Liver (tissue), 9 donors: ENCODE data around the gene PRMT5. TPM values are rescaled to one million over a fixed set of nuclear protein-coding genes. Genes with fewer than 3 reads are reported as not detected.

Experiments
- DNase-seq: peaks from one replicate; pipeline ENCODE4 v3.0.0-alpha.2; 2017; ENCODE audit warnings: low spot score
- H3K27ac ChIP-seq, 2 donors: one replicate each; pipeline ENCODE4 v1.7.0; 2013; ENCODE audit warnings: inconsistent platforms in 2 of 2, low read length in 2 of 2, control low read depth in 1 of 2, low read depth in 1 of 2, mild to moderate bottlenecking in 1 of 2
- H3K27me3 ChIP-seq, 4 donors: one replicate each; pipeline versions ENCODE4 v1.6.1 to v1.7.0; 2013; ENCODE audit warnings: low read length in 3 of 4, inconsistent platforms in 1 of 4, mild to moderate bottlenecking in 1 of 4, moderate library complexity in 1 of 4; ENCODE audit not compliant: control insufficient read depth in 4 of 4, insufficient read depth in 4 of 4
- H3K36me3 ChIP-seq, 4 donors: one replicate each; pipeline versions ENCODE4 v1.6.1 to v1.7.0; 2013; ENCODE audit warnings: low read length in 3 of 4, mild to moderate bottlenecking in 3 of 4, low read depth in 1 of 4, moderate library complexity in 1 of 4; ENCODE audit not compliant: control insufficient read depth in 4 of 4, insufficient read depth in 3 of 4
- H3K4me1 ChIP-seq, 4 donors: one replicate each; pipeline versions ENCODE4 v1.6.1 to v1.7.0; 2013; ENCODE audit warnings: low read length in 3 of 4, mild to moderate bottlenecking in 3 of 4, moderate library complexity in 1 of 4; ENCODE audit not compliant: control insufficient read depth in 4 of 4, insufficient read depth in 4 of 4
- H3K4me3 ChIP-seq, 3 donors: one replicate each; pipeline versions ENCODE4 v1.6.1 to v1.7.0; 2013; ENCODE audit warnings: low read length in 3 of 3, control low read depth in 1 of 3, low read depth in 1 of 3, mild to moderate bottlenecking in 1 of 3
- H3K9ac ChIP-seq, 2 donors: one replicate each; pipeline ENCODE4 v1.7.0; 2013; ENCODE audit warnings: low read length in 2 of 2, mild to moderate bottlenecking in 2 of 2, moderate library complexity in 2 of 2, control low read depth in 1 of 2, low read depth in 1 of 2
- H3K9me3 ChIP-seq, 4 donors: one replicate each; pipeline versions ENCODE4 v1.6.1 to v1.7.0; 2013; ENCODE audit warnings: low read length in 3 of 4; ENCODE audit not compliant: control insufficient read depth in 4 of 4
- ATF3 ChIP-seq: IDR thresholded peaks from 2 replicates; pipeline ENCODE4 v1.6.1; 2016; ENCODE audit warnings: antibody characterized with exemption
- EGR1 ChIP-seq, 2 donors: IDR thresholded peaks; 2 replicates each; pipeline ENCODE4 v1.6.1; 2016 to 2018; ENCODE audit warnings: antibody characterized with exemption in 2 of 2, low read depth in 2 of 2
- FOXA1 ChIP-seq: IDR thresholded peaks from 2 replicates; pipeline ENCODE4 v1.6.1; 2016; ENCODE audit warnings: antibody characterized with exemption
- FOXA2 ChIP-seq: IDR thresholded peaks from 2 replicates; pipeline ENCODE4 v1.6.1; 2016; ENCODE audit warnings: antibody characterized with exemption
- GABPA ChIP-seq, 2 donors: IDR thresholded peaks in 1 of 2; conservative IDR thresholded peaks in 1 of 2; 2 replicates each; pipeline ENCODE4 v1.6.1; 2016; ENCODE audit warnings: antibody characterized with exemption in 2 of 2, mild to moderate bottlenecking in 1 of 2, moderate library complexity in 1 of 2
- HNF4A ChIP-seq, 2 donors: conservative IDR thresholded peaks; 2 replicates each; pipeline ENCODE4 v1.6.1; 2016; ENCODE audit warnings: antibody characterized with exemption in 2 of 2, mild to moderate bottlenecking in 2 of 2
- JUND ChIP-seq, 2 donors: IDR thresholded peaks; 2 replicates each; pipeline ENCODE4 v1.6.1; 2016; ENCODE audit warnings: antibody characterized with exemption in 2 of 2
- MAX ChIP-seq: IDR thresholded peaks from 2 replicates; pipeline ENCODE4 v1.6.1; 2016; ENCODE audit warnings: antibody characterized with exemption
- RAD21 ChIP-seq, 2 donors: IDR thresholded peaks; 2 replicates each; pipeline ENCODE4 v1.6.1; 2016; ENCODE audit warnings: antibody characterized with exemption in 2 of 2, mild to moderate bottlenecking in 2 of 2
- RXRA ChIP-seq, 2 donors: IDR thresholded peaks; 2 replicates each; pipeline ENCODE4 v1.6.1; 2017 to 2018; ENCODE audit warnings: antibody characterized with exemption in 2 of 2, mild to moderate bottlenecking in 1 of 2
- SP1 ChIP-seq: IDR thresholded peaks from 2 replicates; pipeline ENCODE4 v1.6.1; 2018; ENCODE audit warnings: antibody characterized with exemption, mild to moderate bottlenecking
- TAF1 ChIP-seq: conservative IDR thresholded peaks from 2 replicates; pipeline ENCODE4 v1.6.1; 2016; ENCODE audit warnings: antibody characterized with exemption, mild to moderate bottlenecking
- YY1 ChIP-seq: IDR thresholded peaks from 2 replicates; pipeline ENCODE4 v1.6.1; 2016; ENCODE audit warnings: antibody characterized with exemption, mild to moderate bottlenecking
- WGBS: extraction: QIAGEN DNeasy Blood & Tissue Kit; methylation state at CpG from one replicate; pipeline ENCODE4 v1.1.7; 2013; 5-methylcytosine and 5-hydroxymethylcytosine counted together
- polyA plus RNA-seq, 2 donors: library from polyadenylated mRNA; stranded (reverse) in 1 of 2; unstranded in 1 of 2; fragments of 200-250 nt in 1 of 2; fragments of >200 nt in 1 of 2; fragmentation: Nextera tagmentation in 1 of 2; extraction: Ambion mirVana in 1 of 2; gene quantifications; one replicate each; pipeline versions ENCODE4 v1.2.1 to v1.2.3, GENCODE V29; 2013 to 2015
- total RNA-seq, 2 donors: library from RNA; depleted of rRNA; stranded (reverse); fragments of >200 nt; gene quantifications; one replicate each; pipeline ENCODE4 v1.2.3, GENCODE V29; 2014
- TF ChIP-seq, protein P1 (sequence below): IDR thresholded peaks from 2 replicates; pipeline ENCODE4 v1.6.1; 2016; ENCODE audit warnings: antibody characterized with exemption, mild to moderate bottlenecking
- TF ChIP-seq, protein P2 (sequence below): IDR thresholded peaks from 2 replicates; pipeline ENCODE4 v1.6.1; 2016; ENCODE audit warnings: antibody characterized with exemption
- donor health status: healthy.
- donor health status: healthy.
- donor health status: healthy.
- donor health status: healthy.
- donor health status: healthy.

PRMT5 gene
- total and polyA plus RNA-seq, 4 donors: 14.1 to 28.2 (median 26.8) TPM

- TF ChIP-seq, protein P1, sequence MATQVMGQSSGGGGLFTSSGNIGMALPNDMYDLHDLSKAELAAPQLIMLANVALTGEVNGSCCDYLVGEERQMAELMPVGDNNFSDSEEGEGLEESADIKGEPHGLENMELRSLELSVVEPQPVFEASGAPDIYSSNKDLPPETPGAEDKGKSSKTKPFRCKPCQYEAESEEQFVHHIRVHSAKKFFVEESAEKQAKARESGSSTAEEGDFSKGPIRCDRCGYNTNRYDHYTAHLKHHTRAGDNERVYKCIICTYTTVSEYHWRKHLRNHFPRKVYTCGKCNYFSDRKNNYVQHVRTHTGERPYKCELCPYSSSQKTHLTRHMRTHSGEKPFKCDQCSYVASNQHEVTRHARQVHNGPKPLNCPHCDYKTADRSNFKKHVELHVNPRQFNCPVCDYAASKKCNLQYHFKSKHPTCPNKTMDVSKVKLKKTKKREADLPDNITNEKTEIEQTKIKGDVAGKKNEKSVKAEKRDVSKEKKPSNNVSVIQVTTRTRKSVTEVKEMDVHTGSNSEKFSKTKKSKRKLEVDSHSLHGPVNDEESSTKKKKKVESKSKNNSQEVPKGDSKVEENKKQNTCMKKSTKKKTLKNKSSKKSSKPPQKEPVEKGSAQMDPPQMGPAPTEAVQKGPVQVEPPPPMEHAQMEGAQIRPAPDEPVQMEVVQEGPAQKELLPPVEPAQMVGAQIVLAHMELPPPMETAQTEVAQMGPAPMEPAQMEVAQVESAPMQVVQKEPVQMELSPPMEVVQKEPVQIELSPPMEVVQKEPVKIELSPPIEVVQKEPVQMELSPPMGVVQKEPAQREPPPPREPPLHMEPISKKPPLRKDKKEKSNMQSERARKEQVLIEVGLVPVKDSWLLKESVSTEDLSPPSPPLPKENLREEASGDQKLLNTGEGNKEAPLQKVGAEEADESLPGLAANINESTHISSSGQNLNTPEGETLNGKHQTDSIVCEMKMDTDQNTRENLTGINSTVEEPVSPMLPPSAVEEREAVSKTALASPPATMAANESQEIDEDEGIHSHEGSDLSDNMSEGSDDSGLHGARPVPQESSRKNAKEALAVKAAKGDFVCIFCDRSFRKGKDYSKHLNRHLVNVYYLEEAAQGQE: no peak
These were observed 40.5 kb downstream of the PRMT5 start (continued) for GRCh38 chr14:22888662-22889061.

GRCh38 chr14:22887990-22888378 lies 41.2 kb downstream of the PRMT5 start:
- Histone ChIP-seq H3K27me3 (no peaks in the 10 kb centered on the region), H3K4me1 (peaks cover 0 to 4% (median under 1%) of the 10 kb centered on the region in 4 donors), H3K4me3 (no peak overlapping the region), H3K36me3 (no peaks in the 10 kb centered on the region), H3K27ac (no peak overlapping the region), H3K9ac (no peak overlapping the region), H3K9me3 (no peaks in the 10 kb centered on the region)
- DNase-seq: no peak
- WGBS: 87% methylated on average over 5 of the region's 5 CpGs
- TF ChIP-seq SP1: no peak
- TF ChIP-seq YY1: no peak
- TF ChIP-seq RAD21 (IDR thresholded peaks at IDR 0.05): no peak
- TF ChIP-seq FOXA1: no peak
- TF ChIP-seq, protein P2, sequence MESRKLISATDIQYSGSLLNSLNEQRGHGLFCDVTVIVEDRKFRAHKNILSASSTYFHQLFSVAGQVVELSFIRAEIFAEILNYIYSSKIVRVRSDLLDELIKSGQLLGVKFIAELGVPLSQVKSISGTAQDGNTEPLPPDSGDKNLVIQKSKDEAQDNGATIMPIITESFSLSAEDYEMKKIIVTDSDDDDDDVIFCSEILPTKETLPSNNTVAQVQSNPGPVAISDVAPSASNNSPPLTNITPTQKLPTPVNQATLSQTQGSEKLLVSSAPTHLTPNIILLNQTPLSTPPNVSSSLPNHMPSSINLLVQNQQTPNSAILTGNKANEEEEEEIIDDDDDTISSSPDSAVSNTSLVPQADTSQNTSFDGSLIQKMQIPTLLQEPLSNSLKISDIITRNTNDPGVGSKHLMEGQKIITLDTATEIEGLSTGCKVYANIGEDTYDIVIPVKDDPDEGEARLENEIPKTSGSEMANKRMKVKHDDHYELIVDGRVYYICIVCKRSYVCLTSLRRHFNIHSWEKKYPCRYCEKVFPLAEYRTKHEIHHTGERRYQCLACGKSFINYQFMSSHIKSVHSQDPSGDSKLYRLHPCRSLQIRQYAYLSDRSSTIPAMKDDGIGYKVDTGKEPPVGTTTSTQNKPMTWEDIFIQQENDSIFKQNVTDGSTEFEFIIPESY: no peak
- TF ChIP-seq ATF3: no peak
- TF ChIP-seq GABPA (IDR thresholded peaks at IDR 0.05 in 1 of 2, conservative IDR thresholded peaks at IDR 0.05 in 1 of 2): no peak
- TF ChIP-seq, protein P1: no peak
- no peak for TF ChIP-seq RXRA (IDR thresholded peaks at IDR 0.05)
- TF ChIP-seq EGR1 (IDR thresholded peaks at IDR 0.05; ENCODE audit: low read depth in 2 of 2): no peak
- TF ChIP-seq TAF1: no peak
- TF ChIP-seq HNF4A (conservative IDR thresholded peaks at IDR 0.05): no peak
- no peak for TF ChIP-seq JUND (IDR thresholded peaks at IDR 0.05)
- no peak for TF ChIP-seq MAX
- TF ChIP-seq FOXA2: no peak
